ENCODE data around the gene ACSM2B.
"Not testable (repeated sequence)": the region's sequence is repeated elsewhere in the genome, so short reads cannot be mapped to it uniquely, and the experiment has no call there.

Gene ACSM2B

GRCh38 chr16:20576145-20576544 is at the start of gene ACSM2B:
ACSM2B (minus strand) TSS chr16:20576367; CDS start chr16:20564845, 11,522 bp downstream.
- DNase-seq: not testable (repeated sequence)

GRCh38 chr16:20624882-20625807 is 49.0 kb upstream of the ACSM2B start:
- DNase-seq: no peak

- no peak for DNase-seq
Measured at GRCh38 chr16:20624205-20624604, 48.0 kb upstream of the ACSM2B start.

- DNase-seq: no peak
Measured at GRCh38 chr16:20622498-20622870, 46.3 kb upstream of the ACSM2B start.

- DNase-seq: no peak
Measured at GRCh38 chr16:20621406-20621805, 45.2 kb upstream of the ACSM2B start.

- DNase-seq: no peak
Measured at GRCh38 chr16:20620770-20621169, 44.6 kb upstream of the ACSM2B start.

- no peak for DNase-seq
Measured at GRCh38 chr16:20620003-20620402, 43.8 kb upstream of the ACSM2B start.

GRCh38 chr16:20617271-20617670 is 41.1 kb upstream of the ACSM2B start:
- no peak for DNase-seq

GRCh38 chr16:20614186-20615141 is 38.3 kb upstream of the ACSM2B start:
- DNase-seq: no peak

GRCh38 chr16:20613481-20614185 is 37.5 kb upstream of the ACSM2B start:
- no peak for DNase-seq

GRCh38 chr16:20612551-20613480 is 36.6 kb upstream of the ACSM2B start:
- DNase-seq: no peak

GRCh38 chr16:20611975-20612481 is 35.9 kb upstream of the ACSM2B start:
- DNase-seq: no peak

GRCh38 chr16:20611350-20611902 is 35.3 kb upstream of the ACSM2B start:
- DNase-seq: no peak

- no peak for DNase-seq
Measured at GRCh38 chr16:20610892-20611349, 34.8 kb upstream of the ACSM2B start.

- no peak for DNase-seq
Measured at GRCh38 chr16:20610211-20610891, 34.2 kb upstream of the ACSM2B start.

GRCh38 chr16:20602205-20602604 is 26.0 kb upstream of the ACSM2B start:
- DNase-seq: not testable (repeated sequence)

GRCh38 chr16:20599475-20599874 is 23.3 kb upstream of the ACSM2B start:
- not testable (repeated sequence) for DNase-seq

- DNase-seq: no peak
Measured at GRCh38 chr16:20598832-20599469, 22.8 kb upstream of the ACSM2B start.

- not testable (repeated sequence) for DNase-seq
Measured at GRCh38 chr16:20595694-20596093, 19.5 kb upstream of the ACSM2B start.

- DNase-seq: not testable (repeated sequence)
Measured at GRCh38 chr16:20595068-20595467, 18.9 kb upstream of the ACSM2B start.
